GM12874 (cell line): Measurements from ENCODE around the gene SH3PXD2A.

Experiments used
- CTCF ChIP-seq: IDR thresholded peaks from 2 replicates; pipeline ENCODE4 v1.5.1; 2011; ENCODE audit warnings: low read depth, mild to moderate bottlenecking, control low read depth, low read length, moderate library complexity; ENCODE audit not compliant: insufficient read depth

SH3PXD2A gene

GRCh38 chr10:103894441-103894864 lies 39.1 kb upstream of the SH3PXD2A start:
- no peak for TF ChIP-seq CTCF

DNA sequence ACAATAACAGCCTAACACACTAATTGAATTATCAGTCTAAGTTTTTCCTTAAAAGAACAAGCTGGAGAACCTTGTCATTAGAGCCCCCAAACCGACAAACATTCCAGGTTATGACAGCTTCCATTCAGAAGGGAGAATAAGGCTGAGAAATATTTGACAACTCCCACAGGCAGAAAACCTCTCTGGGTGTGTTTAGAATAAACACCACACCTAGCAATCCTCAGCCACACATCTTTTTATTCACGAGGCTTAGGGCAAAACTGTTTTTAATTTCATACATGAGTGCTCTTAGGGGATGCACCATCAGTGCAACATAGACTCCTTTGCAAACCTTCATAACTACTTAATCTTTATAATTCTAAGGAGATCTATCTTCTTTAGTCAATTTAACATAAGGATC lies 38.4 kb upstream of the SH3PXD2A start:
- no peak for TF ChIP-seq CTCF

GRCh38 chr10:103892181-103892580 lies 36.8 kb upstream of the SH3PXD2A start:
- TF ChIP-seq CTCF = no peak

DNA sequence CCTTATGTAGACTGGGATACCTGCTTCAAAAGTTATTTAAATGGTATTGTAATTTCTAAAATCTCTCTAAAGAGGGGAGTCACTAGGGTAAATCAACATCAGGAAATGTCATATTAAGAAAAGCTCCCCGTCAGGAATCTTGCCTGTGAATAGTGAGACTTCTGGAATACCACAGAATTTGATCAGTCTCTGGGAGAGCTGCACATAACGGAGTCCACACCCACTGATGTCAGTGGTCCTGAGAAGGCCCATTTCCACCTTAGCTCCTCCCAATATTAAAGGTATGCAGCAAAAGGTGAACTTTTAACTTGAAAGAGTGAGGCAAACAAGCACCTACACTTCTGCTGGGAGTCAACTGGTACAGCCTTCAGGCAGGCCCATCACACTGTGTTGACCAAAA lies 35.3 kb upstream of the SH3PXD2A start:
- no peak for TF ChIP-seq CTCF

- TF ChIP-seq CTCF = no peak
Measured at GRCh38 chr10:103890194-103890658, 34.9 kb upstream of the SH3PXD2A start.

GRCh38 chr10:103889121-103889720 lies 33.8 kb upstream of the SH3PXD2A start:
- no peak for TF ChIP-seq CTCF

DNA sequence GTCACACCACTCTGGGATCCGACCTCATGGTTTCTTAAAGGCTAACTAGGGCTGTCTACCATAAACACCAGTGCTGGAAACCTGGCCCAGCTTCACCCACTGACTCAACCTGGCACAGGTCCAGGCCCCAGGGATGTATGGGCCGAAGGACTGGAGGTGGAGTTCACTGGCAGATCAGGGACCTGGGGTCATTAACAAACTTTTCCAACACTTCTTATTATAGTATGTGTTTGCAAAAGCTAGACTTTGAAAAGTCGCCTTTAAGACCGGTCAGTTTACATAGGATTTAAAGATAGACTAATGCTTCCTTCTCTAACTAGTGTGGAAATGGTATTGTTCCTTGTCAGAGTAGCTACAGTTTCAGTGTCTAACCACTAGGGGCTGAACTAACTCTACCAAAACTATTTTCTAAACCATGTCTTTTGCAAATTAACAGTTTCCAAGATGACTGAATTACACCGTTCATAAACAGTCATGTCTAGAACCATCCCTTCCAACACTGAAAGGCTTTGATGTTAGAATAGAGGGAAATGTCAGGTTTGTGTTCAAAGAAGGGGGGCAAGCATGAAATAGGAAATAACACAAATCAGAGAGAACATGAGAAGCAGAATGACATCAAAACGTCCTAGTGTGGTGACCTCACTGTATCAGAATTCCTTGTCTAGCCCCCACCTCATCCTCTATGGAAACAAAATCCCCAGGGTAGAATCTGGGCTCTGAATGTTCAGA lies 32.9 kb upstream of the SH3PXD2A start:
- TF ChIP-seq CTCF = peak; percentile 73
